ENCODE results near the gene B3GALT6.

The B3GALT6 gene

DNA sequence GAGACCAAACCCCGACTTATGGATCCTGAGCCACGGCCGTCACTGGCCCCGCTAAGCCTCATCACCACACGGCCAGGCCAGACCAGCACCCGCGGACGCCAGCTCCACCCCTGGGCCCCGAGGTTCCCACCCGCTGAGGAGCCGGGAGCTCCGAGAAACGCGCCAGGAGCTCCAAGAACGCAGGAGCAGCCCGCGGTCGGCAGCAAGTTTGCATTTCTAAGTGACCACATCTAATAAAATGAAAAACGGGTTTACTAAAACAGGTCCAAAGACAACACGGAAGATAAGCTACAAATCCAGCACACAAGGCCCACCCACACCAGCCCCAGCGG is 22.6 kb downstream of the B3GALT6 start:
- TF ChIP-seq, protein P1, sequence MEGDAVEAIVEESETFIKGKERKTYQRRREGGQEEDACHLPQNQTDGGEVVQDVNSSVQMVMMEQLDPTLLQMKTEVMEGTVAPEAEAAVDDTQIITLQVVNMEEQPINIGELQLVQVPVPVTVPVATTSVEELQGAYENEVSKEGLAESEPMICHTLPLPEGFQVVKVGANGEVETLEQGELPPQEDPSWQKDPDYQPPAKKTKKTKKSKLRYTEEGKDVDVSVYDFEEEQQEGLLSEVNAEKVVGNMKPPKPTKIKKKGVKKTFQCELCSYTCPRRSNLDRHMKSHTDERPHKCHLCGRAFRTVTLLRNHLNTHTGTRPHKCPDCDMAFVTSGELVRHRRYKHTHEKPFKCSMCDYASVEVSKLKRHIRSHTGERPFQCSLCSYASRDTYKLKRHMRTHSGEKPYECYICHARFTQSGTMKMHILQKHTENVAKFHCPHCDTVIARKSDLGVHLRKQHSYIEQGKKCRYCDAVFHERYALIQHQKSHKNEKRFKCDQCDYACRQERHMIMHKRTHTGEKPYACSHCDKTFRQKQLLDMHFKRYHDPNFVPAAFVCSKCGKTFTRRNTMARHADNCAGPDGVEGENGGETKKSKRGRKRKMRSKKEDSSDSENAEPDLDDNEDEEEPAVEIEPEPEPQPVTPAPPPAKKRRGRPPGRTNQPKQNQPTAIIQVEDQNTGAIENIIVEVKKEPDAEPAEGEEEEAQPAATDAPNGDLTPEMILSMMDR (IDR thresholded peaks at IDR 0.05; ENCODE audit: control insufficient read depth, insufficient read depth, low read depth, low read length, missing control alignments), result no peak
- no peak for DNase-seq (ENCODE audit: low read depth)
- no peak overlapping the region for H3K4me3 ChIP-seq (ENCODE audit: control insufficient read depth, low read depth, low read length)

DNA sequence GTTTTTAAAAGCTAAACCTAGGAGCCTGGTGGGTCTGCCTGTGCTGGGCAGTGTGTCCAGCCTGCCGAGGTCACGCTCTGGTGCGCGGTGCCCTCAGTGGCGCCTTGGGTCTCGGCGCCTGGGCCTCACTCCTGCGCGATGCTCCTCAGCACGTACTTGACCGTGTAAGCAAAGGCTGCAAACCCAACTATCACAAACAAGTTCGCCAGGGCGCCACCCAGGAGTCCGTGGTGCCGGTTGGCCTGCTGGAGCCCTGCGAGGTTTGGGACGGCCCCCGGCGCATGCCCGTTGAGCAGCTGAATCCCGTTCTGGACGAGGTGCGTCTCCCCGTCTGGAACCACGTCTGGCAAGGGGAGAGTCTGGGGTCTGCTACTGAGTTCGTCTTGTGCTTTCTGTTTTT is 23.0 kb downstream of the B3GALT6 start:
- no peak overlapping the region for H3K4me3 ChIP-seq (ENCODE audit: control insufficient read depth, low read depth, low read length)
- no peak for DNase-seq (ENCODE audit: low read depth)
- TF ChIP-seq, protein P1 (IDR thresholded peaks at IDR 0.05; ENCODE audit: control insufficient read depth, insufficient read depth, low read depth, low read length, missing control alignments), result no peak

DNA sequence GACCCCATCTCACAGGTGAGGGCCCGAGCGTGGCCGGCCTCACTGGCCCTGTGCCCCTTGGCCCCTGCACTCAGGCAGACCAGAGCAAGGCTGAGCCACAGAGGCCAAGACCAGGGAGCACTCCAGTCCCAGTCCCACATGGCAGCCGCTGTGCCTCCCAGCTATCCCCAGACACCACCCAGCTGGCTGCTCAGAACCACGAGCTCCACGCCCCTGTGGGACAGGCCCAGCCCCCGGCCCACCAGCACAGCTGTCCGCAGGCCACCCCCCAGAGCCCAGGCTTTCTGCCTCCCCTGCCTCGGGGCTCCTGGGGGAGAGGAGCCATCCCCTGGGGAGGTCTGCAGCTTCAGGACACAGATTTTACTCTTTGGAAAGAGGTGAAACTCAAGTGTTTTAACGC is 23.6 kb downstream of the B3GALT6 start:
- TF ChIP-seq, protein P1 (IDR thresholded peaks at IDR 0.05; ENCODE audit: control insufficient read depth, insufficient read depth, low read depth, low read length, missing control alignments), result no peak
- no peak overlapping the region for H3K4me3 ChIP-seq (ENCODE audit: control insufficient read depth, low read depth, low read length)
- no peak for DNase-seq (ENCODE audit: low read depth)

DNA sequence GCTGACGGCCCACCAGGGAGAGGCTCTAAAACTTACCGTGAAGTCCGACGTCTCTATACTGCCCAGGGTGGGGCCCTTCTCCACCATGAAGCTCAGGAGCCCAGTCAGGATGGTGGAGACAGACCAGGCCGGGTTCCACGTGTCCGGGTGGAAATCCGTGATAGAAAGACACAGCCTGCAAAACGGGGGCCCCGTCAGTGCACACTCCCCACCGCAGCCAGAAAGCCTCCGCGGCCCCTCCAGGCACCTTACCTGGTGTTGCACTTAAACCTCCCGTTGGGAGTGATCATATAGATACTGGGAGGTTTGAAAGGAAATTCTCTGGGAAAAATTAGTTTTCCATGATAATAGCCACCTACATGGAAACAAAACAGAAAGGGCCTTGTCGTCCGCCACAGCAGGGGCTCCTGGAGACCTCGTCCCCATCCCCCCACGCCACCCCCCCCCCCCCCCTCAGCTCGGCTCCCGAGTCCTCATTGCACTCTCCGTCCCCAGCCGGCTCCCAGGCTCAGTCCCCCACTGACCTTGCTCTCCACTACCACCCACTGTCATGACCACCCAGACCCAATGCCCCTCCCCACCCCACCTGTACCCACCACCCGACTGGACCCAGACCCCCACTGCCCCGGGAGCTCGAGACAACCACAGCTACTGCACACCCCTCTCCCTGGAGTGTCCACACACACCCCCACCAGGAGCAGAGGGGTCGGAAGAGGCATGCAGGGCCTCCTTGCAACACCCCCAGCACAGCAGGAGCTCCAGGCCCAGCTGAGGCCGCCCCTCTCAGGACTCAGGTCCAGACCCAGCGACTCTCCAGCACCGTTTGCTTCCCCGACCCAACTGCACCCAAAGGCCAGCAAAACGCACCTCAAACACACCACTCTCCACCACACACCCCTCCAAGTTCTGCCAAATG is 25.2 kb downstream of the B3GALT6 start:
- no peak for DNase-seq (ENCODE audit: low read depth)
- TF ChIP-seq, protein P1 (IDR thresholded peaks at IDR 0.05; ENCODE audit: control insufficient read depth, insufficient read depth, low read depth, low read length, missing control alignments), result no peak

DNA sequence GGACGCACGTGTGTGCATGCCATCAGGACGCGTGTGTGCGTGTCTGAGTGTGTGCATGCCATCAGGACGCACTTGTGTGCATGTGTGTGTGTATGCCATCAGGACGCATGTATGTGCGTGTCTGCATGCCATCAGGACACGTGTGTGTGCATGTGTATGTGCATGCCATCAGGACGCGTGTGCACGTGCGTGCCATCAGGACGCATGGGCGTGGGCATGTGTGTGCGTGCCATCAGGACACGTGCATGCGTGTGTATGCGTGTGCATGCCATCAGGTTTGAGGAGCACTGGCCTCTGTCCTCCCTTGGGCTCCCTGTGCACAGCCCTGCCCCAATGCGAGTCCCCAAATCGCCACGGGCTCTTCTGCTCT is 27.1 kb downstream of the B3GALT6 start:
- DNase-seq (ENCODE audit: low read depth), result no peak
- H3K4me3 ChIP-seq (ENCODE audit: control insufficient read depth, low read depth, low read length), result no peak overlapping the region
- TF ChIP-seq, protein P1 (IDR thresholded peaks at IDR 0.05; ENCODE audit: control insufficient read depth, insufficient read depth, low read depth, low read length, missing control alignments), result no peak

More for the DNA sequence above, 25.2 kb downstream of the B3GALT6 start:
- H3K4me3 ChIP-seq (ENCODE audit: control insufficient read depth, low read depth, low read length), result no peak overlapping the region

DNA sequence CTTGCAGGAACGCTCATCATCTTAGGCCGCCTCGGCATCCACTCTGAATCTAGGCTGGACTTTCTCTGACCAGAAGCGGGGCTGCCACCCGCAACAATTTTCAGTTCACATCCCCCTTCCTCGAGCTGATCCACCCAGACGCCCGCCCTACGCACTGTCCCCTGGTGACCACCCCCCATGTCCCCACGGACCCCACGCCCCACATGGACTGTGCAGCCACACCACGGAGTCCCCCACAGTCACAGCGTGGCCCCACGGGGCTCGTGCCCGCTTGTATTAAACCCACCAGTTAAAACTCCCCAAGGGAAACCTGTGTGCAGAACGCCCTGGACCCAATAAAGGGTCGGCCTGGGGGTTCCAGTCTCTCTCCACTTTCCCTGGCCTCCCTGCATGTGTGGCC is 27.5 kb downstream of the B3GALT6 start:
- TF ChIP-seq, protein P1 (IDR thresholded peaks at IDR 0.05; ENCODE audit: control insufficient read depth, insufficient read depth, low read depth, low read length, missing control alignments), result no peak
- no peak for DNase-seq (ENCODE audit: low read depth)
- no peak overlapping the region for H3K4me3 ChIP-seq (ENCODE audit: control insufficient read depth, low read depth, low read length)
